GM19025 (cell line): ENCODE results near the gene MRGPRX4.
"Not testable (repeated sequence)": the region's sequence is repeated elsewhere in the genome, so short reads cannot be mapped to it uniquely, and the experiment has no call there.

ENCODE experiments used
- ATAC-seq: cut with Tn5 transposase; IDR thresholded peaks from one replicate; pipeline ENCODE4 v1.9.1; 2021; ENCODE audit warnings: mild to moderate bottlenecking, low read depth, moderate library complexity; ENCODE audit not compliant: unreplicated experiment

MRGPRX4 gene

DNA sequence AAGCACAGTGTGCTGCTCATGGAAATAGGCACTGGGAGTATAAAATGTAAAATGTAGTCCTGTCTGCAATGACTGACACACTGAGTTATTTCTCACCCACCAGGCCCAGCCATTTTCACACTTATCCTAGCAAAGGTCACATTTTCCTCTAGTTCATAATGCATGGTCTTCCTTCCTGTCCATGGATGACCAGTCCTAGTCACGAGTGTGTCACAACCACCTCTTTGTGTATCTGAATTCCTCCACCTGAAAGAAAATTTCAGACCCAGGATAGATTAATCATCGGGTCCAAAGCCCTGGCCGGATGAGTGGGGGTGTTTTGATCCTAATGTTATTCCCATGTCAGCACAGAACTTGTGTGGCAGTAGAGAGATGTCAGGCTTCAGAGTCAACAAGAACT, at the start of gene MRGPRX4:
TSS of gene MRGPRX4 (plus strand) at position 172 of the 400 bp plus-strand sequence. CDS start 420 bp downstream, outside the sequence.
- ATAC-seq = no peak

DNA sequence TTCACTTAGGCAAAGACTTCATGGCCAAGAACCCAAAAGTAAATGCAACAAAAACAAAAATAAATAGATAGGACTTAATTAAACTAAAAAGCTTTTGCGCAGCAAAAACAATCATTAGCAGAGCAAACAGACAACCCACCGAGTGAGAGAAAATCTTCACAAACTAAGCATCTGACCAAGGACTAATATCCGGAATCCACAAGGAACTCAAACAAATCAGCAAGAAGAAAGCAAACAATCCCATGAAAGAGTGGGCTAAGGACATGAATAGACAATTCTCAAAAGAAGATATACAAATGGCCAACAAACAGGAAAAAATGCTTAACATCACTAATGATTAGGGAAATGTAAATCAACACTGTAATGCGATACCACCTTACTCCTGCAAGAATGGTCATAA, 41.5 kb upstream of the MRGPRX4 start:
- not testable (repeated sequence) for ATAC-seq

- no peak for ATAC-seq
These were observed 40.3 kb upstream of the MRGPRX4 start, which contains the start of gene MRGPRX3 for GRCh38 chr11:18132341-18132740. Gene MRGPRX3 (plus strand): TSS chr11:18132571. CDS start chr11:18137203, 4,632 bp downstream.

- ATAC-seq = no peak
These were observed 37.3 kb upstream of the MRGPRX4 start for GRCh38 chr11:18135308-18135707.

- no peak for ATAC-seq
These were observed 35.3 kb upstream of the MRGPRX4 start for GRCh38 chr11:18137186-18137800.

DNA sequence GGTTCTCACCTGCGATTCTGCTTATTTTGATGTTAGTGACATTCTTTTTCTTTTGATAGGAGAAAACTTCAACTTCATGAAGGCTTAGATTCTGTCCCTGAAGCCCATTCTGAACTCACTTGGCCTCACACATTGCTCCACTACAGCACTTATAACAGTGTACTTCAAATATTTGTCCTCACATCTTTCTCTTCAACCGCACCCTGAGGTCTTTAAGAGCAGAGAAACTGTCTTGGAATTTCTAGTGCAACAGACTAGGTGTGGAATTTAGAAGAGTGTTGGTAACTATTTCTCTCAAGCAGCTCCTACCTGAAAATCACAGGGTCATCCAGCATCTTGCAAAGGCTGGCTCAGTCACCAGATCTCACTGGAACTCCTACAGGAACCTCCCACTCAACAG, 32.5 kb upstream of the MRGPRX4 start:
- no peak for ATAC-seq

DNA sequence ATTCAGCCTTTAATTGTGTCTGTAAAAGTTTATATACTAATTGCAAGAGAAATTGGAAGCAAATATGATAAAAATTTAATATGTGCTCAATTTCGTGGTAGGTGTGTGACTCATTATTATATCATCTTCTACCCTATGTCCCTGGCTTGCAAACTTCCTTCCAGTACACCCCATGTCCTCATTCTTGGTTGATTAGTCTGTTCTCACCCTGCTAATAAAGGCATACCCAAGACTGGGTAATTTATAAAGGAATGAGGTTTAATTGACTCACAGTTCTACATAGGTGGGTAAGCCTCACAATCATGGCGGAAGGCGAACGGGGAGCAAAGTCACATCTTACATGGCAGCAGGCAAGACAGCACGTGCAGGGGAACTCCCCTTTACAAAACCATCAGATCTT, 28.4 kb upstream of the MRGPRX4 start:
- ATAC-seq = no peak

GRCh38 chr11:18145025-18145424, 27.6 kb upstream of the MRGPRX4 start:
- no peak for ATAC-seq

GRCh38 chr11:18145837-18146236, 26.8 kb upstream of the MRGPRX4 start:
- no peak for ATAC-seq

DNA sequence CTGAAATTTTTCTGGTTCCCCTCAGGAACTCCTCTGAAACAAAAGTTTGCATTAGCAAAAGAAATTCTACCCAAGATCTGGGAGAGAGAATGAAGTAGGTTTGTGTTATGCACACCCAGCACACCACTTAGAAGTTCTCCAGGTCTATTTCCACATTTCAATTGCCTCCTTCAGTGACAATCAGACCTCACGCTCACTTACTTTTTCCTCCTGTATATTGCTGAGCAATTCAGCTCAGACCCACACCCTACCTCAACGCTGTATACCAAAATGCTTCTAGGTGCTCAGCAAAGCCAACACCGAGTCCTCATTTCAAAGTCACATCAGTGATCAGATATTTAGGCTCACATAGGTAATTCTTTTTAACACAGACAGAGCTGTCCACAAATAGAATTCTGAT, 21.1 kb upstream of the MRGPRX4 start:
- no peak for ATAC-seq

DNA sequence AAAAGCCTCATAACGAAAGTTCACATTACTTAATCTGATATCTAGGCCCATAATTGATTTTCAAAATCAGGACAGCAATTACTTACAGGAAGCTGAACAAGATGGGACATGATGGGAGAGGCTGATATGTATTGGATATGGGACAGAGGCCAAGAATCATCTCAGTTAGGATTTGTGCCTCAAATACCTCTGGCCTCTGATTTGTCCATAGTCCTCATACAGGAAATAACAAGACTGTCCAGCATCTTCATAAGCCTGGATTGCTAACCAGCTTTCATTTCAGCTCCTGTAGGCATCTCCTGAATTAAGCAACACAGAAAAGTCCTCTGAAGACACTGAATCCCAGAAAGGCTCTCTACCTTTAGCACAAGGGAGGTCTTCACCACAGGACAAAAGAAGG, 4.3 kb upstream of the MRGPRX4 start:
- no peak for ATAC-seq

DNA sequence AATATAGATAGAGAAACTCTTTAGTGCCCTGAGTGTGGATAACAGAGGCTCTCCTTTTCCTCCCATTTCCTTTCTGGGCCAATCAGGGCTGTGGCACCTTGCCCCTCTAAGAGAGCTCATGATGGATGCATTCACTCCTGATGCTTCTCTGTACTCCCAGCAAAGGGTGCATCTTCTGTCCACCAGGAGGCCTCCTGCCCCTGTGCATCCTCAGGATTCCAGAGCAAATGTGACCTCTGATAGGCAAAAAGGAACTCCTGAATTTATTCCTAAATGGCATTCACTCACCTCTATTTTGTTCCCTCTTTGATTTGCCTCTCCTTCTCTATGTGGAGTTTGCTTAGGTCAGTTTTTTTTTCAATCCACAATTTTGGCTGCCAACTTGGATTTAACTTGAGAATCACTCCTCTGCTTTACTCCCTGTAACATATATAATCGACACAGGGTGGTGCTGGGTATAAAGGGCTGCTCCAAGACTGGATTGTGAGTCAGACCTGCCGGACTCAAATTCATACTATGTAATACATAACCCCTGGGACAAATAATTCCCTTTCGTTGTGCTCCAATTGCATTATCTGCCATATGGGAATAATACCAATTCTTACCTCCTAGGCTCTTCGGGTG, 1.1 kb upstream of the MRGPRX4 start:
- no peak for ATAC-seq

DNA sequence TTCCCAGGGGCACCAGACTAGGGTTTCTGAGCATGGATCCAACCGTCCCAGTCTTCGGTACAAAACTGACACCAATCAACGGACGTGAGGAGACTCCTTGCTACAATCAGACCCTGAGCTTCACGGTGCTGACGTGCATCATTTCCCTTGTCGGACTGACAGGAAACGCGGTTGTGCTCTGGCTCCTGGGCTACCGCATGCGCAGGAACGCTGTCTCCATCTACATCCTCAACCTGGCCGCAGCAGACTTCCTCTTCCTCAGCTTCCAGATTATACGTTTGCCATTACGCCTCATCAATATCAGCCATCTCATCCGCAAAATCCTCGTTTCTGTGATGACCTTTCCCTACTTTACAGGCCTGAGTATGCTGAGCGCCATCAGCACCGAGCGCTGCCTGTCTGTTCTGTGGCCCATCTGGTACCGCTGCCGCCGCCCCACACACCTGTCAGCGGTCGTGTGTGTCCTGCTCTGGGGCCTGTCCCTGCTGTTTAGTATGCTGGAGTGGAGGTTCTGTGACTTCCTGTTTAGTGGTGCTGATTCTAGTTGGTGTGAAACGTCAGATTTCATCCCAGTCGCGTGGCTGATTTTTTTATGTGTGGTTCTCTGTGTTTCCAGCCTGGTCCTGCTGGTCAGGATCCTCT, 709 bp downstream of the MRGPRX4 start:
- ATAC-seq = no peak

DNA sequence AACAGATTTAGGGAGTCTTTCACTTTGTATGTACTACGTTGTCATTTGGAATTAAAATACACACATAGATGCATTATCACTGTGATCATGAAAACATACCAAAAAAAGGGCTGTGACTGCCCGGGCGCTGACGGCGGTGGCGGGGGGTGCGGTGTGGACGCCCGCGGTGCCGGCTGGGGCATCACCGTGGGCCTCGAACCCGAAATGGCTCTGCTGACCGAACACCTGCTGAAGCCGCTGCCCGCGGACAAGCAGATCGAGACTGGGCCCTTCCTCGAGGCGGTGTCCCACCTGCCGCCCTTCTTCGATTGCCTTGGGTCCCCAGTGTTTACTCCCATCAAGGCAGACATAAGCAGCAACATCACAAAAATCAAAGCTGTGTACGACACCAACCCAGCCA, 16.2 kb downstream of the MRGPRX4 start:
- ATAC-seq = no peak

GRCh38 chr11:18189476-18190245, 17.0 kb downstream of the MRGPRX4 start:
- ATAC-seq = not testable (repeated sequence)

- no peak for ATAC-seq
These were observed 18.7 kb downstream of the MRGPRX4 start for GRCh38 chr11:18191376-18191775.

GRCh38 chr11:18193010-18193409, 20.4 kb downstream of the MRGPRX4 start:
- no peak for ATAC-seq

DNA sequence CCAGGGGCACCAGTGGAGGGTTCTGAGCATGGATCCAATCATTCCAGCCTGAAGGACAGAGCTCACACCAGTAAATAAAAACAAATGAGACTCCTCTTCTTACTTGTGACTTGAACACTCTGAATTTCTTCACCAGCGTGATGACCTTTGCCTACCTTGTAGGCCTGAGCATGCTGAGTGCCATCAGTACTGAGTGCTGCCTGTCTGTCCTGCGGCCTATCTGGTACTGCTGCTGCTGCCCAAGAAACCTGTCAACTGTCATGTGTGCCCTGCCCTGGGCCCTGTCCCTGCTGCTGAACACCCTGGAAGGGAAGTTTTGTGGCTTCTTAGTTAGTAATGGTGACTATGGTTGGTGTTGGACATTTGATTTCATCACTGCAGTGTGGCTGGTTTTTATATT, 23.9 kb downstream of the MRGPRX4 start:
- no peak for ATAC-seq

- ATAC-seq = not testable (repeated sequence)
These were observed 25.1 kb downstream of the MRGPRX4 start for GRCh38 chr11:18197738-18198137.

DNA sequence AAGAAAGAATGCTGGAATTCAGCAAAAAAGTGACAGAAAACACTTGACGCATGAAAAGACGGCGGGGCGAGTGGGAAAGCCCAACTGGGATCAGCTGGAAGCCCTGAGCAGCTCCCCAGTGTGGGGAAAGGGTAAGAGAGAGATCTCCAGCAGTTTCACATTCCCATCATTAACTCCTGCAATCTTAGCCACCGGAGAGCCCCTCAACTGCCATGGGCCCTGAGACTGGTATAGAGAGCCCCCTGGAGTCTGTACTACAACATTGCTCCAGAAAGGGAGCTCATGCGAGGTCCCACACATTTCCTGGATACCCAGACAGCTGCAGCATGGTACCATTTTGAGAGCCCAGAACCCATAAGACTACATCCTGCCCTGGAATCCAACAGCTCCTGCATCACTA, 31.1 kb downstream of the MRGPRX4 start:
- no peak for ATAC-seq

DNA sequence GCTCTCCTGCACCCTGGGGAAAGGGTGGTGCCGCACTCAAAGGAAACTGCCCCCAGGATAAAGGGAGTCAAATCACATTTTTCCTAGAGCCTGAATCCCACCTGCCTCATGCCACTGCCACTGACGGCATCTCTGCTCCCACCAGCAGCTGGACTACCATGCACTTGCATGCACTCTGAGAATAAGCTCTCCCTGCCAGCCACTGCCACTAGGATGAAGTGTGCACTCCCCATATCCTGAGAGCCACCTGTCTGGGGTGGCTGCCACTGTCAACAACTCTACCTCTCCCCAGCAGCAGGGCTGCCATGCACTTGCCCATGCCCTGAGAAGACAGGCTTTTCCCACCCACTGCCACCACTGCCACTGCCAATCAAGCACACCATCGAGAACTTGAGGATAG, 31.6 kb downstream of the MRGPRX4 start:
- no peak for ATAC-seq
